ENCODE measurements around the gene TRUB1.

The TRUB1 gene

GRCh38 chr10:114990991-114991390 is 53.0 kb downstream of the TRUB1 start:
- TF ChIP-seq CTCF (IDR thresholded peaks at IDR 0.05; ENCODE audit: borderline replicate concordance, insufficient read depth, low read depth, low read length), result no peak
- H3K4me3 ChIP-seq (ENCODE audit: low read depth, low read length), result no peak overlapping the region

GRCh38 chr10:114992189-114992775 is 54.3 kb downstream of the TRUB1 start:
- H3K4me3 ChIP-seq (ENCODE audit: low read depth, low read length), result no peak overlapping the region
- no peak for TF ChIP-seq CTCF (IDR thresholded peaks at IDR 0.05; ENCODE audit: borderline replicate concordance, insufficient read depth, low read depth, low read length)

- TF ChIP-seq CTCF (IDR thresholded peaks at IDR 0.05; ENCODE audit: borderline replicate concordance, insufficient read depth, low read depth, low read length), result no peak
- no peak overlapping the region for H3K4me3 ChIP-seq (ENCODE audit: low read depth, low read length)
These were observed 57.7 kb downstream of the TRUB1 start for GRCh38 chr10:114995468-114996247.

- no peak for TF ChIP-seq CTCF (IDR thresholded peaks at IDR 0.05; ENCODE audit: borderline replicate concordance, insufficient read depth, low read depth, low read length)
- no peak overlapping the region for H3K4me3 ChIP-seq (ENCODE audit: low read depth, low read length)
These were observed 58.5 kb downstream of the TRUB1 start for GRCh38 chr10:114996542-114996941.

GRCh38 chr10:114998993-114999392 is 61.0 kb downstream of the TRUB1 start:
- no peak for TF ChIP-seq CTCF (IDR thresholded peaks at IDR 0.05; ENCODE audit: borderline replicate concordance, insufficient read depth, low read depth, low read length)
- no peak overlapping the region for H3K4me3 ChIP-seq (ENCODE audit: low read depth, low read length)

GRCh38 chr10:115001506-115002381 is 63.7 kb downstream of the TRUB1 start:
- no peak for TF ChIP-seq CTCF (IDR thresholded peaks at IDR 0.05; ENCODE audit: borderline replicate concordance, insufficient read depth, low read depth, low read length)
- peak overlapping the region; percentile 39 for H3K4me3 ChIP-seq (ENCODE audit: low read depth, low read length)

Data from GM12875 (cell line).